GM18499 (cell line): ENCODE data around the gene ZNF414.

Experiments used
- ATAC-seq: cut with Tn5 transposase; IDR thresholded peaks from one replicate; pipeline ENCODE4 v1.9.1; 2021; ENCODE audit warnings: moderate number of reproducible peaks; ENCODE audit not compliant: insufficient read depth, unreplicated experiment

ZNF414 gene

GRCh38 chr19:8494158-8494557 is 19.8 kb downstream of the ZNF414 start:
- ATAC-seq = no peak

DNA sequence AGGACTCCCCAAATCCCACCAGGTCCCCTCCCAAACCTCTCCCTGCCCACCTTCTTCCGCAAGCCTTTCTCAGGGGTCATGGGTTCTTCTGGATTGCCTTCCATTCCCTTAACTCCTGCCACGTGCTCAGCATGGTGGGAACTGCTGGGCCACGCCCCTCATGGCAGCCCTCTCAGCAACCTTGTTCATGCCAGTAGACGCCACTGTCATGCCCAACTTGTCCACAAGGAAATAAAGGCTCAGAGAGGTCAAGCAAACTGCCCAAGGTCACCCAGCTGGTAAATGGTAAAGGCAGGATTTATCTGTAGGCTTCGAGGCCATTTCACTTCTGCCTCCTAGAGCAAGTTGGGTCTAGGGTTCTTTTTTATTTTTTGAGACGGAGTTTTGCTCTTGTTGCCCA is 22.4 kb downstream of the ZNF414 start:
- no peak for ATAC-seq

DNA sequence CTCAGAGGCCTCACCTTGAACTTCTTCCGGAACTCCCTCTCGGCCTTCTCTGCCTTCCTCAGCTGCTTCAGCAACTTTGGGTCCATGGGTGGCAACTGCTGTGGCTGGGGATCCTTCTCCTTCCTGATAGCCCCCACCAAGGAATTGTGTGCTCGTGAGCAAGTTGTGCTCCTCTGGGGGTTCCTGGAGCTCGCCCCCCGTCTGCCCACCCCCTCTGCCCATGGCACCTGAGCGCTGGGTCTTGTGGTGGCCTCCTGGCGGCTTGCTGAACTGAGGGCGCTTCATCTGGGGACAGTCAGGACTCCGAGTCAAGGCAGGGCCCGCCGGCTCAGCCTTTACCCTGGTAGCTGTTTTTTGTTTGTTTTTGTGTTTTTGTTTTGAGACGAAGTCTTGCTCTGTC is 23.1 kb downstream of the ZNF414 start:
- ATAC-seq = no peak

GRCh38 chr19:8490395-8490760 is 23.6 kb downstream of the ZNF414 start:
- no peak for ATAC-seq

DNA sequence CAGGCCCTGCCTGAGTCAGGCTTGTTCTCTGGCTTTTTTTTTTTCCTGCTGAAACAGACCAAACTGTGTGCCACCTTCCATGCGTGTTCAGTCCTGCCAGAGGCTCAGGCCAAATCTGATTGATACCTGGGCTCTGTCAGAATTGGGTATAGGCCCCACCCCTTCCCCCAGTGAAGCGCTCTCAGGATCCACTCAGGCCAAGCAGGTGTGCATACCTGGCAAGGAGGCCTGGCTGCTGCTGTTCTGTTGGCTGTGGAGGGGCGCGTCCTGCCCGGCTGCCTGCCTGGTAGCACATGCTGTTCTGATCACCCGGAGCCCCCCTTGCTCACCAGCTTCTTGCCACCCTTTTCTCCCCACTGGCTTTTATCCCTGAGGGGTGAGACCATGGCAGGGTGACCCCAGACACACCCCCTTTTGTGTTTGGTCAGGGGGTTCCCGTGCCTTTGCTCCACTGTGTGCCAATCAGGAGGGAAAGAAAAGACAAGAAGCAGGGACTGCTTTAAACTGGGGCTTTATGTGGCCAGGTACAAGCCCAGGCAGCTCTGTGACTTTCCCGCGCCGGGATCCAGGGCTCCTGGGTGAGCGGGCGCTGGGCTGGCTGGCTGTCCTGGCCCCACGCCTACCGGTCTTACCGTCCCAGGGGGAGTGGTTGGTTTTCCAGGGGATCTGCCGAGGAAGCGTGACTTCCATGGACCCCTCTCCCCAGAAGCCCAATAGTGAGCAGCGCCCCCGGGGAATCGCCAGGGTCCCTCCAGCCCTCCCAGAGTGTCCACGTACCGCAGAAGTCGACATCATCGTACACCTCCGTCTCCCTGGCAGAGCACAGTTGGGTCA is 24.2 kb downstream of the ZNF414 start:
- no peak for ATAC-seq

GRCh38 chr19:8488365-8488764 is 25.6 kb downstream of the ZNF414 start:
- no peak for ATAC-seq

GRCh38 chr19:8487137-8487851 is 26.7 kb downstream of the ZNF414 start:
- no peak for ATAC-seq

- no peak for ATAC-seq
These were observed 27.3 kb downstream of the ZNF414 start for GRCh38 chr19:8486661-8487136.

DNA sequence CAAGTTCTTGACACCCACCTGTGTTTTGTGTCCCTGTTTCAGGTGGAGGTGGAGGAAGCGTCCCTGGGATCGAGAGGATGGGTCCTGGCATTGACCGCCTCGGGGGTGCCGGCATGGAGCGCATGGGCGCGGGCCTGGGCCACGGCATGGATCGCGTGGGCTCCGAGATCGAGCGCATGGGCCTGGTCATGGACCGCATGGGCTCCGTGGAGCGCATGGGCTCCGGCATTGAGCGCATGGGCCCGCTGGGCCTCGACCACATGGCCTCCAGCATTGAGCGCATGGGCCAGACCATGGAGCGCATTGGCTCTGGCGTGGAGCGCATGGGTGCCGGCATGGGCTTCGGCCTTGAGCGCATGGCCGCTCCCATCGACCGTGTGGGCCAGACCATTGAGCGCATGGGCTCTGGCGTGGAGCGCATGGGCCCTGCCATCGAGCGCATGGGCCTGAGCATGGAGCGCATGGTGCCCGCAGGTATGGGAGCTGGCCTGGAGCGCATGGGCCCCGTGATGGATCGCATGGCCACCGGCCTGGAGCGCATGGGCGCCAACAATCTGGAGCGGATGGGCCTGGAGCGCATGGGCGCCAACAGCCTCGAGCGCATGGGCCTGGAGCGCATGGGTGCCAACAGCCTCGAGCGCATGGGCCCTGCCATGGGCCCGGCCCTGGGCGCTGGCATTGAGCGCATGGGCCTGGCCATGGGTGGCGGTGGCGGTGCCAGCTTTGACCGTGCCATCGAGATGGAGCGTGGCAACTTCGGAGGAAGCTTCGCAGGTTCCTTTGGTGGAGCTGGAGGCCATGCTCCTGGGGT is 28.2 kb downstream of the ZNF414 start:
- no peak for ATAC-seq

DNA sequence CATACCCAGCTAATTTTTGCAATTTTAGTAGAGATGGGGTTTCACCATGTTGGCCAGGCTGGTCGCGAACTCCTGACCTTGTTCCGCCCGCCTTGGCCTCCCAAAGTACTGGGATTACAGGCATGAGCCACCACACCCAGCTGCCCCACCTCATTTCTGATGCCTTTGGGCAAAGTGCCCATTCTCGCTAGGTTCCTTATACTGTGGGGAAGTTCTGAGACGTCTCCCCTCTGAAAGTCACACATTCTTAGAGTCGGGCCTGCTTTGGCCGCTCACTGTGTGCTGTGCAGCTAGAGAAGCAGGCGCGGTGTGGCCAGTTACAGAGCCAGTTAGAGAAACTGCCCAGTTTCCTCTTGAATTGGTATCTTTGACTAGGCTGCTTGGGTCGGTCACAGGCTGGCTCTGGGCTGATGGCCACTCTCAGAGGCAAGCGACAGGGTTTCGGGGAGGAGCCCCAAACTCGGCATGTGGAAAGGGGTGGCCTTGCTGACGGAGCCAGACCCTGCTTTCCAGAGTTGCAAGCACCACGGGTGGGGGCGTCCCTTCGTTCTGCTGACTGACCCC is 29.6 kb downstream of the ZNF414 start:
- no peak for ATAC-seq

DNA sequence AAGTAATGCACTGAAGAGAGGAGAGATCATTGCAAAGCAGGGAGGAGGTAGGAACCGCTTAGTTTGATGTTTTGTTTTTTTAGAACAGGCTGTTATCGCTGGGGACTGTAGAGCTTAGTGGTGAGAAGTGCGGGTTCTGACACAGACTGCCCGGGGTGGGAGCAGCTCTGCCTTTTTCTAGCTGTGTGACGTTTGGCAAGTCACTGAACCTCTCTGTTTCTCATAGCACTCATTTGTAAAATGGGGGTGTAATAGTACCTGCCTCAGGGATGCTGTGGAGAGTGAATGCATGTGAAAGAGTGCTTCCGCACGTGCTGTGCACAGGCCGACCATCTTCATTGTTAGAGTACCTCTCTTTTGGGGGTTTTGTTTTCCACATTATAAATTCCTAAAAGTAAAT is 30.8 kb downstream of the ZNF414 start:
- no peak for ATAC-seq

- ATAC-seq = no peak
These were observed 31.3 kb downstream of the ZNF414 start for GRCh38 chr19:8482696-8483095.

- no peak for ATAC-seq
These were observed 32.4 kb downstream of the ZNF414 start for GRCh38 chr19:8481616-8482015.

DNA sequence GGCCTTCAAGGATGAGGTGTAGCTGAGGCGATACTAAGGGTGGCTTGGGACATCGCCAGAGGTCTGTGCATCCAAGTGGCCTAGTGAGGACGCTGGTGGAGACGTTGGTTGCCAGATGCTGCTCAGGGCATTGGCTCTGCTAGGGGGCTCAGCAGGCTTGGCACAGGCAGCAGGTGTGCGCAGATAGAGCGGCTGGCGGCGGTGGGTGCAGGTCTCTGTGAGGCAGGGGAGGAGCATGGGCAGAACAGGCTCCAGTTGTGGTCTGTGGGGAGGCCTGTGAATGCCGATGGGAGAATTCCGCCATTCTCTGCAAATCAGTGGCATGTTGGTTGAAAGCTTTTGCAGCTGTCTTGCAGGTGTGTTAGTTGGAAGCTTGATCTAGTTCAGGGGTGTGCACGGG is 32.8 kb downstream of the ZNF414 start:
- no peak for ATAC-seq

GRCh38 chr19:8478598-8478997 is 35.4 kb downstream of the ZNF414 start:
- no peak for ATAC-seq

- no peak for ATAC-seq
These were observed 36.1 kb downstream of the ZNF414 start for GRCh38 chr19:8477889-8478288.

DNA sequence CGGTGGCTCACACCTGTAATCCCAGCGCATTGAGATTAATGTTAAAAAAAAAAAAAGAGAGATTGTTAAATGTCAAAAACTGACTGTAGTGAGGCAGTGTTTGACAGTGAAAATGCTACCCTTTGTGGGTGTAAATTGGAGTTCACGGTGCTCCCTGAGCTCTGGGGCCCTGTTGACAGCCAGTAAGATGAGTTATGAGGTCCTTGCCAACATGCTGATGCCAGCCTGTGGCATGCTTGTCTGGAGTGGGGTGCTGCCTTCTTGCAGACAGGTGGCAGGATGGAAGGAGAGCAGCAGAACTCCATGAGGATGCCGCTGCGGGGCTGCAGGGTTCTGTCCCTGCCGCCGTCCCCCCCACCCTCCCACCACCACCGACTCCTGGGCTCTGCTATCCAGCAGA is 37.4 kb downstream of the ZNF414 start:
- ATAC-seq = no peak

GRCh38 chr19:8475005-8475404 is 39.0 kb downstream of the ZNF414 start:
- no peak for ATAC-seq

DNA sequence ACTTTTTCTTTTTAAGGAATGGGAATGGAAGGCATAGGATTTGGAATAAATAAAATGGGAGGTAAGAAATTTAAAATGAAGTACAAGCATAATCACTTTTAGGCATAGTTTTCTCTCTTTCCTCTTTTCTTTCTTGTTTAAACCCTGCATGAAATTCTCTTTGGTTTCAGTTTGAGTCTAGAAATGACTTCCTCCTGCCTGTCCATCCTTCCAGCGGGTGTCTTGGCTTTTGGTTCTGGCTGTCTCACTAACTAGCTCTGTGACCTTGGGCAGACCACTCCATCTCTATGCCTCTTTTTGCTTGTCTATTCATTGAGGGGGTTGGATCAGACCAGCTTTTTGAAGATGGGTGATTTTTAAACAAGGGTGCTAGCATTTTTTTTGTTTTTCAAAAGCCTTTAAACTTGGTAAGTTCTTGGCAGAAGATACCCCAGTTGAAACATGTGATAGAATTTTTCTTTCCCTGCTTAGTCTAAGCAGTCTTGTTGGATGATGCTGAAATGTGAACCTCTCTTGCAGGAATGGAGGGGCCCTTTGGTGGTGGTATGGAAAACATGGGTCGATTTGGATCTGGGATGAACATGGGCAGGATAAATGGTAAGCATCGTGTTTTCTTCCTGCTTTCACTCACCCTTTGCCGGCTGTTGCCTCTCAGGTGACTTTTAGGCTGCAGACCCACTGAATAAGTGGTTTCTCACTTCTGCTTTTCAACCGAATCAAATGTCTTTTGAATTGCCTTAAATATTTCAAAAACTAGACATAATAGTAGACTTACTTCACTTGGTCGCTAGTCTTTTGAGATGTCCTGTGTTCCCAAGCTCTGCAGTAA is 40.1 kb downstream of the ZNF414 start:
- ATAC-seq = no peak
